Common myeloid progenitor, CD34-positive (primary cell): ENCODE results near the gene HMGCLL1.

ENCODE experiments used
- CTCF ChIA-PET: fragments of 350-600 bp; sonication (Branson Sonifier 250); formaldehyde crosslinking; loops from one replicate; lab custom pipeline; 2021; ENCODE audit warnings: antibody characterized with exemption; lab: Charles Lee
- POLR2A ChIA-PET: fragments of 350-600 bp; sonication (Branson Sonifier 250); formaldehyde crosslinking; loops from one replicate; lab custom pipeline; 2021; ENCODE audit warnings: antibody characterized with exemption; lab: Charles Lee
- DNase-seq, 3 donors: peaks; one replicate each; pipeline versions ENCODE4 v3.0.0 to v3.0.0-alpha.2; 2013
- H3K27ac ChIP-seq, 2 experiments: 1 replicate in 1 of 2; 2 replicates in 1 of 2; pipeline ENCODE4 v1.7.0; 2013; ENCODE audit warnings: inconsistent platforms in 2 of 2, low read length in 2 of 2, mild to moderate bottlenecking in 2 of 2, low read depth in 1 of 2, moderate library complexity in 1 of 2; ENCODE audit not compliant: severe bottlenecking in 2 of 2, insufficient read depth in 1 of 2, poor library complexity in 1 of 2
- H3K27me3 ChIP-seq, 5 experiments: replicated peaks in 2 of 5; 1 replicate in 3 of 5; 2 replicates in 2 of 5; pipeline versions ENCODE4 v1.6.1 to v1.7.0; 2013; ENCODE audit warnings: low read length in 4 of 5, mild to moderate bottlenecking in 2 of 5, moderate library complexity in 2 of 5, inconsistent platforms in 1 of 5; ENCODE audit not compliant: insufficient read depth in 5 of 5, control insufficient read depth in 4 of 5
- H3K36me3 ChIP-seq, 4 experiments: 1 replicate in 2 of 4; 2 replicates in 2 of 4; pipeline versions ENCODE4 v1.6.1 to v1.7.0; 2013; ENCODE audit warnings: low read length in 3 of 4, control low read depth in 1 of 4, mild to moderate bottlenecking in 1 of 4; ENCODE audit not compliant: control insufficient read depth in 4 of 4, insufficient read depth in 4 of 4
- H3K4me1 ChIP-seq, 4 experiments: 1 replicate in 3 of 4; 2 replicates in 1 of 4; pipeline versions ENCODE4 v1.6.1 to v1.7.1; 2013; ENCODE audit warnings: low read length in 3 of 4, mild to moderate bottlenecking in 3 of 4, control low read depth in 1 of 4, inconsistent platforms in 1 of 4, moderate library complexity in 1 of 4; ENCODE audit not compliant: control insufficient read depth in 4 of 4, insufficient read depth in 4 of 4; ENCODE audit errors: control extremely low read depth in 1 of 4
- H3K4me3 ChIP-seq, 7 experiments: 1 replicate in 4 of 7; 2 replicates in 3 of 7; pipeline versions ENCODE4 v1.5.1 to v1.7.0; 2013; ENCODE audit warnings: mild to moderate bottlenecking in 7 of 7, low read length in 6 of 7, moderate library complexity in 6 of 7, inconsistent platforms in 2 of 7, low read depth in 2 of 7, control low read depth in 1 of 7; ENCODE audit not compliant: insufficient read depth in 4 of 7, control insufficient read depth in 1 of 7; ENCODE audit errors: extremely low read depth in 1 of 7
- H3K9me3 ChIP-seq, 5 experiments: 1 replicate in 4 of 5; 2 replicates in 1 of 5; pipeline versions ENCODE4 v1.6.1 to v1.7.1; 2013; ENCODE audit warnings: low read length in 4 of 5, mild to moderate bottlenecking in 2 of 5, inconsistent platforms in 1 of 5, low read depth in 1 of 5, moderate library complexity in 1 of 5; ENCODE audit not compliant: control insufficient read depth in 4 of 5, insufficient read depth in 2 of 5; ENCODE audit errors: control extremely low read depth in 1 of 5
- WGBS: methylation state at CpG from one replicate; pipeline ENCODE4 v1.1.5; 2013; ENCODE audit not compliant: insufficient coverage; 5-methylcytosine and 5-hydroxymethylcytosine counted together

Gene HMGCLL1

GRCh38 chr6:55490871-55491270 lies 88.1 kb downstream of the HMGCLL1 start:
- Histone ChIP-seq H3K4me1 (no peaks in the 10 kb centered on the region), H3K4me3 (no peak overlapping the region), H3K27me3 (no peaks in the 10 kb centered on the region), H3K27ac (no peak overlapping the region), H3K36me3 (no peaks in the 10 kb centered on the region), H3K9me3 (no peaks in the 10 kb centered on the region)
- CTCF ChIA-PET = no interaction called here
- no peak for DNase-seq
- POLR2A ChIA-PET = no interaction called here

- Histone ChIP-seq H3K4me1 (no peaks in the 10 kb centered on the region), H3K36me3 (no peaks in the 10 kb centered on the region), H3K4me3 (no peak overlapping the region), H3K27me3 (peaks cover 0 to 2% (median 0%) of the 10 kb centered on the region in 5 experiments), H3K9me3 (no peaks in the 10 kb centered on the region), H3K27ac (no peak overlapping the region)
- ChIA-PET CTCF (no interaction called here), POLR2A (no interaction called here)
- DNase-seq = no peak
- WGBS = 87% methylated on average over 2 of the region's 3 CpGs
Observed at GRCh38 chr6:55474382-55474781, 104.6 kb downstream of the HMGCLL1 start.

GRCh38 chr6:55473722-55474121 lies 105.3 kb downstream of the HMGCLL1 start:
- H3K27me3 ChIP-seq = peaks cover 0 to under 1% (median 0%) of the 10 kb centered on the region in 5 experiments
- WGBS = no CpG with 5 or more reads among the region's 1 CpG
- no peaks in the 10 kb centered on the region for H3K4me1 ChIP-seq
- no peak for DNase-seq
- H3K27ac ChIP-seq = no peak overlapping the region
- CTCF ChIA-PET = no interaction called here
- H3K36me3 ChIP-seq = no peaks in the 10 kb centered on the region
- H3K9me3 ChIP-seq = no peaks in the 10 kb centered on the region
- H3K4me3 ChIP-seq = no peak overlapping the region
- POLR2A ChIA-PET = no interaction called here

DNA sequence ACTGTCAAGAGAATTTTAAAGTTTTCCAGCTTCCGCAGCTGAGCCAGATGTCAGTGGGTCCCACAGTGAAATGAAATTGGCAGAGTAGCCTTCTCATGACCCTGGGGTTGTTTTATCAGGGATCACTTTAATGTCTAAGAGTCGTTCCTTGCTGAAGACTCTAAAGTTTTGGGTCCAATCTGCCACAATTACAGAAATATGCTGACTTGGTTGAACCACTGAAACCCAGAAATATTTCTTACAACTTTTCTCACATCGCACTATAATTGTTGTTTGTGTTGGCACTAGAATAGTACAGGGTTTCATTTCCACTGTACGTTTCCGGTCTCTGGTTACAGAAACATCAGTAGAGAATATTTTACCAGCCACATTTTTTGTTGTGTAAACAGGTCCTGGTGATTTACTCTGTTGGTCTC lies 109.0 kb downstream of the HMGCLL1 start:
- Histone ChIP-seq H3K27me3 (no peaks in the 10 kb centered on the region), H3K36me3 (no peaks in the 10 kb centered on the region), H3K27ac (no peak overlapping the region), H3K4me1 (no peaks in the 10 kb centered on the region), H3K9me3 (no peaks in the 10 kb centered on the region), H3K4me3 (no peak overlapping the region)
- WGBS = 90% methylated on average over 2 of the region's 5 CpGs
- ChIA-PET CTCF (no interaction called here), POLR2A (no interaction called here)
- DNase-seq = no peak

DNA sequence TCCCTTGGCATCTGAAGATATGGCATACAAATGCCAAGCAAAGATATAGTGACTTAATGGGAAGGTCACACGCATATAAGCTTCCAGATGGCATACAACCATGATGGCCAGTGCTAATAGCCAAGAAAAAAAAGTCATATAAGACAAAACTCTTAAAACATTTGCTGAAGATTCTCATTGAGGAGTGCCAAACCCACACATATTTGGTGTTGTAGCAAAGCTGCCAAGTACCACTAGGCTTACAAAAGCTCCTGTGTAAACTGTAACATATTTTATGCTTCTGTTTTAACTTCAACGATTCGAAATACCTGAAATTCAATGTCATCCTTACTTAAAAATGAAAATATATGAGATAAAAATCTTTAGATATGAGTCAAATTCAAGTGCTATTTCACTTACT lies 123.0 kb downstream of the HMGCLL1 start:
- CTCF ChIA-PET = interaction anchor here (0.6 kb wide), 1 partner anchor 46 kb away, joined by 3 read pairs; no protein-coding TSS in a partner anchor
- Histone ChIP-seq H3K36me3 (no peaks in the 10 kb centered on the region), H3K4me1 (no peaks in the 10 kb centered on the region), H3K27ac (no peak overlapping the region), H3K9me3 (no peaks in the 10 kb centered on the region), H3K27me3 (peaks cover 0 to 2% (median 0%) of the 10 kb centered on the region in 5 experiments), H3K4me3 (no peak overlapping the region)
- WGBS = 67% methylated on average over 1 of the region's 3 CpGs
- no peak for DNase-seq
- POLR2A ChIA-PET = no interaction called here

GRCh38 chr6:55450005-55450404 lies 129.0 kb downstream of the HMGCLL1 start:
- 58% methylated on average over 2 of the region's 2 CpGs for WGBS
- Histone ChIP-seq H3K4me3 (no peak overlapping the region), H3K4me1 (no peaks in the 10 kb centered on the region), H3K27me3 (no peaks in the 10 kb centered on the region), H3K9me3 (no peaks in the 10 kb centered on the region), H3K27ac (no peak overlapping the region), H3K36me3 (no peaks in the 10 kb centered on the region)
- DNase-seq = no peak
- CTCF ChIA-PET = no interaction called here
- POLR2A ChIA-PET = no interaction called here

DNA sequence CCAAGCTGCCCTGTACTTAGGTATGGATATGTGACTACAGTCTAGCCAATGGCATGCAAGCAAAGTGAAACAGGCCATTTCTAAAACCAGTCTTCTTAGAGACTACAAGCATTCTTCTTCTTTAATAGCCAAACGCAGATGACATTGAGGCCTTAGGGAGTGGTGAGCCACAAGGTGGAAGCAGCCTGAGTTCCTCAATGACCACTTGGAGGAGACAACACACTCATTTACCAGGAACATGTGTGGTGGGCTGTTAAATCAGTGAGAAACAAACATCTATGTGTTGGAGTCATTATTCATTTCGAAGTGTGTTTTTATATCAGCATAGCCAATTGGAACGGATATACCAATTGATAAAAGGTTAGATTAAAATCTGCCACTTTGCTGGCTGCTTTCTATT lies 129.8 kb downstream of the HMGCLL1 start:
- H3K27ac ChIP-seq = no peak overlapping the region
- no peaks in the 10 kb centered on the region for H3K36me3 ChIP-seq
- DNase-seq = no peak
- no peaks in the 10 kb centered on the region for H3K4me1 ChIP-seq
- WGBS = 80% methylated on average over 2 of the region's 3 CpGs
- ChIA-PET POLR2A (no interaction called here), CTCF (no interaction called here)
- H3K4me3 ChIP-seq = no peak overlapping the region
- no peaks in the 10 kb centered on the region for H3K27me3 ChIP-seq
- no peaks in the 10 kb centered on the region for H3K9me3 ChIP-seq
